Upper lobe of right lung (tissue), 1 donor: Measurements from ENCODE around the gene UGCG. TPM values are rescaled to one million over a fixed set of nuclear protein-coding genes. Genes with fewer than 3 reads are reported as not detected.

ENCODE experiments used
- ATAC-seq: fragments of 200-7000 bp; cut with Tn5 transposase; one replicate; pipeline ENCODE4 v1.9.1; 2020; ENCODE audit warnings: mild to moderate bottlenecking, moderate library complexity
- DNase-seq: peaks from one replicate; pipeline ENCODE4 v3.0.0-alpha.2; 2020
- H3K27ac ChIP-seq: fragments of 200-600 bp; one replicate; pipeline ENCODE4 v1.8.0; 2022
- H3K27me3 ChIP-seq: fragments of 200-600 bp; one replicate; pipeline ENCODE4 v1.8.0; 2022; ENCODE audit warnings: mild to moderate bottlenecking
- H3K36me3 ChIP-seq: fragments of 200-600 bp; one replicate; pipeline ENCODE4 v1.8.0; 2022
- H3K4me1 ChIP-seq: fragments of 200-600 bp; one replicate; pipeline ENCODE4 v1.8.0; 2022
- H3K4me3 ChIP-seq: fragments of 200-600 bp; one replicate; pipeline ENCODE4 v1.8.0; 2022; ENCODE audit warnings: mild to moderate bottlenecking
- H3K9me3 ChIP-seq: fragments of 200-600 bp; one replicate; pipeline ENCODE4 v1.8.0; 2022
- intact Hi-C: fragments of 100-400 bp; cut with DNase I; formaldehyde crosslinking; loops from one replicate; pipeline ENCODE4 v1.11.0; 2022
- total RNA-seq: library from RNA; stranded (reverse); fragmentation: NEBNext Ultra II Directional; extraction: Animal tissue kit (Norgen Biotek cat#: 25700); gene quantifications from one replicate; pipeline ENCODE4 v1.2.1, GENCODE V29; 2021
- TF ChIP-seq, protein P1 (sequence below): fragments of 200-600 bp; IDR thresholded peaks from one replicate; pipeline ENCODE4 v1.8.0; 2022; ENCODE audit warnings: antibody characterized with exemption
- donor health status: DM: no; HTN: yes; CAD: no; lungs with severe emphysema.

UGCG gene
- total RNA-seq, 1 donor from 2014 or later: 50.7 TPM

DNA sequence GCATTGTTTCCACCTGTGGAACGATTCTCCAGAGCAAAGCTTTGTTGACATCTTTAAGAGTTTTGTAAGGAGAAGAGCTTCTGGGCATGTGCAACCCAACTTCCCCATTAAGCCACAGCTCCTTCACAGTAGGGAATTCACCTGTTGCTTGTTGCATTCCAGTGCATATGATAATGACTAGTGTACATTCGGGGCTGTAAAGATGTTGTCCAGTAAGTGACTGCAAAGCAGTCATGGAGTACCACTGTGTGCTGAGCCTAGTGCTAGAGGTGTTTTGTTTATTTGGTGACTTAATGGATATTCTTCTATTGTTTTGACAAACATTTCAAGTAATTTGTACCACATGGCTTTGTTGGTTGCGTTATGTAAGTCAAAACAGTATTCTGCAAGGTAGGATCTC lies 12.8 kb downstream of the UGCG start:
- Histone ChIP-seq H3K4me1 (peaks cover 50% of the 10 kb centered on the region), H3K4me3 (no peak overlapping the region), H3K27ac (no peak overlapping the region), H3K27me3 (no peaks in the 10 kb centered on the region), H3K9me3 (no peaks in the 10 kb centered on the region), H3K36me3 (no peaks in the 10 kb centered on the region)
- ATAC-seq (peak; percentile 82), DNase-seq (no peak)
- TF ChIP-seq, protein P1, sequence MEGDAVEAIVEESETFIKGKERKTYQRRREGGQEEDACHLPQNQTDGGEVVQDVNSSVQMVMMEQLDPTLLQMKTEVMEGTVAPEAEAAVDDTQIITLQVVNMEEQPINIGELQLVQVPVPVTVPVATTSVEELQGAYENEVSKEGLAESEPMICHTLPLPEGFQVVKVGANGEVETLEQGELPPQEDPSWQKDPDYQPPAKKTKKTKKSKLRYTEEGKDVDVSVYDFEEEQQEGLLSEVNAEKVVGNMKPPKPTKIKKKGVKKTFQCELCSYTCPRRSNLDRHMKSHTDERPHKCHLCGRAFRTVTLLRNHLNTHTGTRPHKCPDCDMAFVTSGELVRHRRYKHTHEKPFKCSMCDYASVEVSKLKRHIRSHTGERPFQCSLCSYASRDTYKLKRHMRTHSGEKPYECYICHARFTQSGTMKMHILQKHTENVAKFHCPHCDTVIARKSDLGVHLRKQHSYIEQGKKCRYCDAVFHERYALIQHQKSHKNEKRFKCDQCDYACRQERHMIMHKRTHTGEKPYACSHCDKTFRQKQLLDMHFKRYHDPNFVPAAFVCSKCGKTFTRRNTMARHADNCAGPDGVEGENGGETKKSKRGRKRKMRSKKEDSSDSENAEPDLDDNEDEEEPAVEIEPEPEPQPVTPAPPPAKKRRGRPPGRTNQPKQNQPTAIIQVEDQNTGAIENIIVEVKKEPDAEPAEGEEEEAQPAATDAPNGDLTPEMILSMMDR: no peak
- intact Hi-C loops: no loop called here

GRCh38 chr9:111910428-111910827 lies 13.8 kb downstream of the UGCG start:
- Histone ChIP-seq H3K36me3 (peaks cover under 1% of the 10 kb centered on the region), H3K27ac (no peak overlapping the region), H3K4me1 (peaks cover 50% of the 10 kb centered on the region), H3K9me3 (no peaks in the 10 kb centered on the region), H3K4me3 (no peak overlapping the region), H3K27me3 (no peaks in the 10 kb centered on the region)
- TF ChIP-seq, protein P1: no peak
- ATAC-seq (no peak), DNase-seq (no peak)
- intact Hi-C loops: no loop called here

DNA sequence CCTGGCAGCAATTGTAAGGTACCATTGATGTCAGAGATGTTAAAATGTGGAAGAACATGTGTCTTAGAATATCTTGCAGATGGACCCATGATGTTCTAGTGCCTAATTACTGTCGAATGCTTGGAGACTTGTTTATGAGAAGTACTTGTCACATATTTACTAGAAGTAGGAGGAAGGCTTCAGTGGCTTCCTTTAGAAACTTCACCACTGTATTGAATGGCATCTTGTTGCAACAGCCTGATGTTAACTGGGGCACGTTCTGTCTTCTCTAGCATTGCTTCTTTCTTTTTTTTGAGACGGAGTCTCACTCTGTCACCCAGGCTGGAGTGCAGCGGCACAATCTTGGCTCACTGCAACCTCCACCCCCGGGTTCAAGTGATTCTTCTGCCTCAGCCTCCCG lies 16.5 kb downstream of the UGCG start:
- Histone ChIP-seq H3K27ac (no peak overlapping the region), H3K27me3 (no peaks in the 10 kb centered on the region), H3K4me1 (peaks cover 53% of the 10 kb centered on the region), H3K36me3 (peaks cover 22% of the 10 kb centered on the region), H3K9me3 (no peaks in the 10 kb centered on the region), H3K4me3 (no peak overlapping the region)
- intact Hi-C loops: no loop called here
- ATAC-seq (peak; percentile 38), DNase-seq (no peak)
- TF ChIP-seq, protein P1: no peak

DNA sequence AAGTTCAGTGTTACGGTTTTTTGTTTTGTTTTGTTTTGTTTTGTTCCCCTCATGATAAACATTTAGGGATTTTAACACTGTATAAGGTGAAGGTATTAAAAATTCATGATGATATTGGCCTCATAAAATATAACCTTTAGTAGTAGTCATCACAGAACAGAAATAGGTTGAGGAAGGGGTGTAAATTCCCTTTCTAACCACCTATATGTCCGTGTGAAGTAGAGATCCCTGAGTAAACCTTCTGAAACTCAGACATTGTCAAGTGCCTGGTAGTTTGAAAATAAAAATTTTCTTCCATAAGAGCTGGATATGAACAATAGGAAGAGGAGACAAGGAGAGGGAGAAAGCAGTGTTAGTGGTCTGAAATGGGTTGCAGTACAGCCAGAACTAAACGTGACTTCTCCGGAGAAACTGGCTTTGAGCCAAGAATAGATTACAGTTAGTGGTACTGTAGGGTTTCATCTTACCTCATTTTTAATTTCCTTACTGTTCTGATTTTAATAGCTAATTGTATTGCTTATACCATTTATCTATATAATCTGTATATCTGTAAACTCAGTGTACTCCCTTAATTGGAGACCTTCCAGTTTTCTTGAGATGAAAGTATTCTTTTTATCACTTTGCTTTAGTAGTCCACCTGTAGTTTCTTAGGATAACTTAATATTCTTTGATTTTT lies 18.3 kb downstream of the UGCG start:
- H3K4me1 ChIP-seq: peaks cover 37% of the 10 kb centered on the region
- ATAC-seq (no peak), DNase-seq (no peak)
- TF ChIP-seq, protein P1: no peak
- intact Hi-C loops: no loop called here
- H3K9me3 ChIP-seq: no peaks in the 10 kb centered on the region
- H3K4me3 ChIP-seq: no peak overlapping the region
- H3K36me3 ChIP-seq: peaks cover 23% of the 10 kb centered on the region
- H3K27me3 ChIP-seq: no peaks in the 10 kb centered on the region
- H3K27ac ChIP-seq: no peak overlapping the region

DNA sequence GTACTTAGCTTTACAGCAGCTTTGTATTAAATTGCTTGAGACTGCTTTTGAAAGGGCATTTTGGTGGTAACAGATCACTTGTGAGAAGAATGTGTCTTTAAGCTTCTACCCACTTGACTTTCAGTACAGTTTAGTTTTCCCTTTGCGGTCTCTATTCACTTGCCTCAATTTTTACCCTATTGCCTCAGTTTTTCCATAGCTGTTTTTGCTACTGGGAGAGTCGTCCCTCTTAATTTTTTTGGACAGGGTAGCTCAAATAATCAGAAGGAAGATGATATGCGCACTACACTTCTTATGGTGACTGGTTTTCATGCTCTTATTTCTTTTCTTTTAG lies 18.8 kb downstream of the UGCG start:
- no peak for DNase-seq
- H3K4me1 ChIP-seq: peaks cover 33% of the 10 kb centered on the region
- H3K27ac ChIP-seq: no peak overlapping the region
- intact Hi-C loops: no loop called here
- H3K9me3 ChIP-seq: no peaks in the 10 kb centered on the region
- peaks cover 26% of the 10 kb centered on the region for H3K36me3 ChIP-seq
- ATAC-seq: no peak
- H3K27me3 ChIP-seq: no peaks in the 10 kb centered on the region
- TF ChIP-seq, protein P1: no peak
- no peak overlapping the region for H3K4me3 ChIP-seq

- ATAC-seq (no peak), DNase-seq (no peak)
- Histone ChIP-seq H3K4me3 (no peak overlapping the region), H3K36me3 (peaks cover 34% of the 10 kb centered on the region), H3K27me3 (no peaks in the 10 kb centered on the region), H3K9me3 (no peaks in the 10 kb centered on the region), H3K4me1 (peaks cover 33% of the 10 kb centered on the region), H3K27ac (no peak overlapping the region)
- TF ChIP-seq, protein P1: no peak
- intact Hi-C loops: no loop called here
These were observed 19.6 kb downstream of the UGCG start for GRCh38 chr9:111916234-111916645.
